CD4-positive, alpha-beta T cell treated with Interleukin-12 subunit alpha and Interleukin-12 subunit beta, for 1 hour (primary cell): ENCODE results near the gene CCNF.

ENCODE experiments used
- DNase-seq: peaks from one replicate; pipeline ENCODE4 v3.0.0-alpha.2; 2020

CCNF gene

DNA sequence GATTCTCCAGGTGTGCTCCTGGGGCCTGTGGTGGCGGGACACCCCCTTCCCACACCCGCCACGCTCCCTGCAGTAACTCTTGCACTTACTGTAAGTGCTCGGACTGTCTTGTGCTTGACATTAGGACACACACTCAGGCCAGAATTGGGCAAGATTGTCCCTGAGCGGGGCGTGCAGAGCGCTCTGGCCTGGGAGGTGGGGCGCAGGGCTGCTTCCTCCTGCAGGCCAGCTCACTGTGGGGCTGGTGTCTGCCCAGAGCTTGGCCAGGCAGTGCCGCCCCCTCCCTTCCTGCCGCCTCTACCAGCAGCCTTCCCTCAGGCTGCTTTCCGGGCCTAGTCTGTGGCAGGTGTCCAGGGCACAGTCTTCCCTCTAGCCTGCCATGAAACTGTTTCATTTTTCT is 78.4 kb downstream of the CCNF start:
- no peak for DNase-seq
